OCI-LY1 (cell line): ENCODE measurements around the gene GLT6D1.

Source experiments
- H2AFZ ChIP-seq: fragments of 200-600 bp; sonication (generic), shearing (Covaris generic); 2 replicates; pipeline ENCODE4 v1.6.0; 2014; ENCODE audit warnings: antibody characterized with exemption, mild to moderate bottlenecking, low read length
- H3F3A ChIP-seq: fragments of 200-600 bp; sonication (generic), shearing (Covaris generic); 2 replicates; pipeline ENCODE4 v1.6.0; 2014; ENCODE audit warnings: mild to moderate bottlenecking, antibody characterized with exemption, low read length, moderate library complexity; ENCODE audit not compliant: insufficient read depth
- H3K27ac ChIP-seq: fragments of 200-600 bp; sonication (generic); 2 replicates; pipeline ENCODE4 v1.5.1; 2014; ENCODE audit warnings: low read length, mixed run types, mild to moderate bottlenecking, low read depth; ENCODE audit not compliant: poor library complexity, severe bottlenecking
- H3K27me3 ChIP-seq: fragments of 200-600 bp; sonication (generic); 2 replicates; pipeline ENCODE4 v1.6.0; 2014; ENCODE audit warnings: antibody characterized with exemption, mild to moderate bottlenecking, low read length, moderate library complexity; ENCODE audit not compliant: insufficient read depth
- H3K36me3 ChIP-seq: fragments of 200-600 bp; sonication (generic); 2 replicates; pipeline ENCODE4 v1.6.1; 2014; ENCODE audit warnings: mild to moderate bottlenecking, antibody characterized with exemption, low read length, moderate library complexity, mixed read lengths; ENCODE audit not compliant: insufficient read depth
- H3K4me1 ChIP-seq: fragments of 200-600 bp; sonication (generic); 2 replicates; pipeline ENCODE4 v1.5.1; 2014; ENCODE audit warnings: mild to moderate bottlenecking, low read length, moderate library complexity; ENCODE audit not compliant: insufficient read depth, severe bottlenecking
- H3K4me2 ChIP-seq: fragments of 200-600 bp; sonication (generic), shearing (Covaris generic); 2 replicates; pipeline ENCODE4 v1.6.1; 2014; ENCODE audit warnings: low read length
- H3K4me3 ChIP-seq: fragments of 200-600 bp; sonication (generic); 2 replicates; pipeline ENCODE4 v1.5.1; 2014; ENCODE audit warnings: low read length, low read depth, mild to moderate bottlenecking, mixed read lengths; ENCODE audit not compliant: poor library complexity, severe bottlenecking
- H3K79me2 ChIP-seq: fragments of 200-600 bp; shearing (Covaris generic); 2 replicates; pipeline ENCODE4 v1.6.1; 2016; ENCODE audit warnings: mixed run types, low read length, mixed read lengths; ENCODE audit not compliant: insufficient read depth
- H3K9ac ChIP-seq: fragments of 200-600 bp; sonication (generic), shearing (Covaris generic); 2 replicates; pipeline ENCODE4 v1.6.1; 2014; ENCODE audit warnings: mild to moderate bottlenecking, low read length, mixed read lengths
- H3K9me2 ChIP-seq: fragments of 200-600 bp; sonication (generic), shearing (Covaris generic); 2 replicates; pipeline ENCODE4 v1.6.1; 2014; ENCODE audit warnings: low read depth, mild to moderate bottlenecking, low read length, mixed read lengths
- H3K9me3 ChIP-seq: fragments of 200-600 bp; shearing (Covaris generic); 2 replicates; pipeline ENCODE4 v1.6.1; 2014; ENCODE audit warnings: low read length, mixed read lengths
- H4K20me1 ChIP-seq: fragments of 200-600 bp; sonication (generic), shearing (Covaris generic); 2 replicates; pipeline ENCODE4 v1.6.0; 2016; ENCODE audit warnings: mild to moderate bottlenecking, low read length; ENCODE audit not compliant: insufficient read depth
- EZH2 ChIP-seq: fragments of 200-600 bp; sonication (generic), shearing (Covaris generic); IDR thresholded peaks from 2 replicates; pipeline ENCODE4 v1.8.0; 2017; ENCODE audit warnings: borderline replicate concordance, mixed run types, mild to moderate bottlenecking, antibody characterized with exemption, low read length, moderate library complexity, mixed read lengths
- TF ChIP-seq, protein P1 (sequence below): fragments of 200-600 bp; sonication (generic), shearing (Covaris generic); IDR thresholded peaks from 2 replicates; pipeline ENCODE4 v1.5.1; 2017; ENCODE audit warnings: mild to moderate bottlenecking, antibody characterized with exemption, low read length, moderate library complexity, mixed read lengths

GLT6D1 gene

DNA sequence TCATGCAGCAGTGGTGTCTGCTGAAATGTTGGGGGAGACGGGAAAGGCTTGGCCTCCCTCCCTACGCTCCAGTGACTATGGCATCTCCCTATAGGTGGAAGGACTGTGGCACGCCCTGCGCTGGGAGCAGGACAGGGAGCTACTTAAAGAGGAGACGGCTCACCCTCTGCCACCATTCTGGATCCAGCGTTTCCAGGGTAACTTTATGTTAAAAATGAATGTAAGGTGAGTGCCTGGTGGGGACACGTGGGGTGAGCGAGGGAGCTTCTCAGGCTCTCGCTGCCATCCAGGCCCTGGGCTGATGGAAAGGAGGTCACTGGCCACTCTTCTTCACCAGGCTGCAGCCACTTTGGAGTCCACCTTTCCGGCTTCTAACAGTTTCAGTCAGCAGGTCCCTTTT lies 62.1 kb downstream of the GLT6D1 start:
- Histone ChIP-seq H3K9me3 (no peaks in the 10 kb centered on the region), H3K36me3 (no peaks in the 10 kb centered on the region), H2AFZ (no peak overlapping the region), H3F3A (no peaks in the 10 kb centered on the region), H3K27me3 (peaks cover 14% of the 10 kb centered on the region; the same call in 1 of the 2 replicates), H3K27ac (no peak overlapping the region), H3K9me2 (no peaks in the 10 kb centered on the region), H3K9ac (no peak overlapping the region), H3K4me3 (no peak overlapping the region), H3K4me2 (no peak overlapping the region), H4K20me1 (no peaks in the 10 kb centered on the region), H3K79me2 (no peaks in the 10 kb centered on the region), H3K4me1 (no peaks in the 10 kb centered on the region)
- no peak for TF ChIP-seq EZH2
- TF ChIP-seq, protein P1, sequence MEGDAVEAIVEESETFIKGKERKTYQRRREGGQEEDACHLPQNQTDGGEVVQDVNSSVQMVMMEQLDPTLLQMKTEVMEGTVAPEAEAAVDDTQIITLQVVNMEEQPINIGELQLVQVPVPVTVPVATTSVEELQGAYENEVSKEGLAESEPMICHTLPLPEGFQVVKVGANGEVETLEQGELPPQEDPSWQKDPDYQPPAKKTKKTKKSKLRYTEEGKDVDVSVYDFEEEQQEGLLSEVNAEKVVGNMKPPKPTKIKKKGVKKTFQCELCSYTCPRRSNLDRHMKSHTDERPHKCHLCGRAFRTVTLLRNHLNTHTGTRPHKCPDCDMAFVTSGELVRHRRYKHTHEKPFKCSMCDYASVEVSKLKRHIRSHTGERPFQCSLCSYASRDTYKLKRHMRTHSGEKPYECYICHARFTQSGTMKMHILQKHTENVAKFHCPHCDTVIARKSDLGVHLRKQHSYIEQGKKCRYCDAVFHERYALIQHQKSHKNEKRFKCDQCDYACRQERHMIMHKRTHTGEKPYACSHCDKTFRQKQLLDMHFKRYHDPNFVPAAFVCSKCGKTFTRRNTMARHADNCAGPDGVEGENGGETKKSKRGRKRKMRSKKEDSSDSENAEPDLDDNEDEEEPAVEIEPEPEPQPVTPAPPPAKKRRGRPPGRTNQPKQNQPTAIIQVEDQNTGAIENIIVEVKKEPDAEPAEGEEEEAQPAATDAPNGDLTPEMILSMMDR = no peak

DNA sequence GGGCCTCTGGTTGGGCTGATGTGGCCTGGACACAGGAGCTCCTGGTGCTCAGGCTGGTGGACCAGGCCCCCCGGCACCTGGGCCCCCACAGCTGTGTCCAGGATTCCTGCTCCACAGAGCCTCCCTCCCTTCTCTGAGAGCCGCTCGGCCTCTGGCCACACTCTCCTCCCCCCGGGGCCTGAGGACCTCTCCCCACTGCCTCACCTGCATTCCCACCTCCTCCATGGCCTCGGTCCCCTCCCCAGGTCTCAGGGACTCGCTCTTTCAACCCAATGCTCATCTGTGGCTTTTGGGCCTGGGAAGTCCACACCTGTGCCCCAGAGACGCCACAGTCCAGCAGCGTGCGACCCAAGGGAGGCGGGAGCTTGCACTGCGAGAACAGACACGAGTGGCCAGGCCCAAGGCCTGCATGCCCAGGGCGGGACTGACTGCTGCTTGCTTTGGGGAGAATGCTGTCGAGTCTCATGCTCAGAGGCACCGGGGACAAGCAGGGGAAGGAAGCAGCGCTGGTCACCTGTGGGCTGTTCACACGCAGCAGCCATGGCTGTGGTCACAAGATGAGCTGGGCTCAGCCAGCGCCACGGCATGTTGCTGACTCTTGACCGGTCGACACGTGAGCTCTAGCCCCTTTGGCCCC lies 63.2 kb downstream of the GLT6D1 start:
- H3K4me2 ChIP-seq = no peak overlapping the region
- H3K27me3 ChIP-seq = peaks cover 14% of the 10 kb centered on the region; the same call in 1 of the 2 replicates
- H3K9ac ChIP-seq = no peak overlapping the region
- no peaks in the 10 kb centered on the region for H3K4me1 ChIP-seq
- no peak overlapping the region for H3K4me3 ChIP-seq
- H3K79me2 ChIP-seq = no peaks in the 10 kb centered on the region
- no peaks in the 10 kb centered on the region for H3K9me3 ChIP-seq
- H4K20me1 ChIP-seq = no peaks in the 10 kb centered on the region
- no peaks in the 10 kb centered on the region for H3K9me2 ChIP-seq
- H2AFZ ChIP-seq = no peak overlapping the region
- H3F3A ChIP-seq = no peaks in the 10 kb centered on the region
- H3K27ac ChIP-seq = no peak overlapping the region
- no peaks in the 10 kb centered on the region for H3K36me3 ChIP-seq
- TF ChIP-seq EZH2 = no peak
- TF ChIP-seq, protein P1 = no peak

DNA sequence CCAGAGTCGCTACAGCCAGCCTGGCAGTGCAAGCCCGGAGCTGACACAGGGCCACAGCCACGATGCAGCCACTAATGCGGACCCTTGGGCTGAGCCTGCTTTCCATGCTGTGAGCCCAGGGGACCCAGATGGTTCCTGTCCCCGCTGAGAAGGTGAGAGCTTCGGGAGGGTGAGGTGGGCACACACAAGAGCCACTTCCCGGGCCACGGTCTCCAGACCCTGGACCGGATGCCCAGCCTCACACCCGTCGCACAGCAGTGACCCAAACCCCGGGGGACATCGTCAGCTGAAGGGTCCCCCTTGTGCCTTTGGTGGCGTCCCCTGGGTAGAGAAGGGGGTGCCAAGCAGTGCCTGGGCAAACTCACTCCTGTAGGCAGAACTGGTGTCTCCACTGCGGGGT lies 64.4 kb downstream of the GLT6D1 start:
- H3F3A ChIP-seq = no peaks in the 10 kb centered on the region
- no peaks in the 10 kb centered on the region for H3K79me2 ChIP-seq
- no peaks in the 10 kb centered on the region for H4K20me1 ChIP-seq
- H2AFZ ChIP-seq = no peak overlapping the region
- H3K4me1 ChIP-seq = no peaks in the 10 kb centered on the region
- TF ChIP-seq, protein P1 = no peak
- no peak for TF ChIP-seq EZH2
- no peak overlapping the region for H3K4me2 ChIP-seq
- no peak overlapping the region for H3K27ac ChIP-seq
- no peak overlapping the region for H3K9ac ChIP-seq
- no peaks in the 10 kb centered on the region for H3K36me3 ChIP-seq
- H3K9me2 ChIP-seq = no peaks in the 10 kb centered on the region
- no peak overlapping the region for H3K4me3 ChIP-seq
- peaks cover 14% of the 10 kb centered on the region; the same call in 1 of the 2 replicates for H3K27me3 ChIP-seq
- H3K9me3 ChIP-seq = no peaks in the 10 kb centered on the region
